GM19395 (cell line): Measurements from ENCODE around the gene DDX10.

Experiments used
- ATAC-seq: cut with Tn5 transposase; IDR thresholded peaks from one replicate; pipeline ENCODE4 v1.9.1; 2021; ENCODE audit warnings: mild to moderate bottlenecking, moderate library complexity; ENCODE audit not compliant: unreplicated experiment

Gene DDX10

GRCh38 chr11:108931168-108931567 lies 266.3 kb downstream of the DDX10 start:
- ATAC-seq = no peak

- no peak for ATAC-seq
These were observed 268.8 kb downstream of the DDX10 start for GRCh38 chr11:108933630-108934029.

DNA sequence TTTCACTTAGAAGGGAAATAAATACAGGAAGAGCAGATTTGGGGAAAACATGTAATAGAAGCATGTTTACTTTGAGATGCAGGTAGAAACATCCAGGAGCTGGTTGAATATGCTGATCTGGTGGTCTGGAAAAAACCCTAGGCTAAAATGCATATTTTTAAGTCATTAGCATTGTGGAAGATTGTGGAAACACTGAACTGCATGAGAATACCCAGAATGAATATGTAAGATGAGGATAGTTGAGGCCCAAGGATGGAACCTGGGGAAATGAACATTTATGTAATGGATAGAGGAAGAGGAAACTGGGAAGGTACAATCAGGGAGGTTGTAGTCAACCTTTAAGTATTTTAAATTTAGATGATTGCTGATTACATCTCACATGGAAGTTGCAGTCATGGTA lies 269.4 kb downstream of the DDX10 start:
- no peak for ATAC-seq

GRCh38 chr11:108934696-108935095 lies 269.8 kb downstream of the DDX10 start:
- no peak for ATAC-seq

GRCh38 chr11:108937746-108938145 lies 272.9 kb downstream of the DDX10 start:
- ATAC-seq = no peak

GRCh38 chr11:108938604-108939003 lies 273.7 kb downstream of the DDX10 start:
- no peak for ATAC-seq

- ATAC-seq = no peak
These were observed 274.3 kb downstream of the DDX10 start for GRCh38 chr11:108939135-108939534.

GRCh38 chr11:108943853-108944252 lies 279.0 kb downstream of the DDX10 start:
- no peak for ATAC-seq

- ATAC-seq = no peak
These were observed 279.8 kb downstream of the DDX10 start for GRCh38 chr11:108944471-108945178.

DNA sequence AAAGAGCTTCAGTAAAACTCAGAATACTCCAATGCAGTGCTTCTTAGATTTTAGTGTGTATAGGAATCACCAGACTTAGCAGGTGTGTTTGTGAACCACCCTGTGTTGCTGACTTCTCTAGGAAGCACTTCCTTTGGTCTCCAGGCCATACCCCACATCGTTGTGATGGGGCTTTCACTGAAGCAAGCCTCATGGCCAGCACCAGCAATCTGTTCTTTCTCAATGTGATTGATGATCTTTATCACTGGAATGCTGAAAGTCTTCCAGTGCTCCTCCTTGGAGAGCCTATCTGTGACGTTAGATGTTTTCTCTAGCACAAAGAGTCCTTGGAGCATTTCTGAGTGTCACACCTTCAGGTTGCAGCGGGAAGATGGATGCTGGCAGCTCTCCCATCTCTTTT lies 280.5 kb downstream of the DDX10 start:
- no peak for ATAC-seq

- no peak for ATAC-seq
These were observed 283.0 kb downstream of the DDX10 start for GRCh38 chr11:108947654-108948570.

DNA sequence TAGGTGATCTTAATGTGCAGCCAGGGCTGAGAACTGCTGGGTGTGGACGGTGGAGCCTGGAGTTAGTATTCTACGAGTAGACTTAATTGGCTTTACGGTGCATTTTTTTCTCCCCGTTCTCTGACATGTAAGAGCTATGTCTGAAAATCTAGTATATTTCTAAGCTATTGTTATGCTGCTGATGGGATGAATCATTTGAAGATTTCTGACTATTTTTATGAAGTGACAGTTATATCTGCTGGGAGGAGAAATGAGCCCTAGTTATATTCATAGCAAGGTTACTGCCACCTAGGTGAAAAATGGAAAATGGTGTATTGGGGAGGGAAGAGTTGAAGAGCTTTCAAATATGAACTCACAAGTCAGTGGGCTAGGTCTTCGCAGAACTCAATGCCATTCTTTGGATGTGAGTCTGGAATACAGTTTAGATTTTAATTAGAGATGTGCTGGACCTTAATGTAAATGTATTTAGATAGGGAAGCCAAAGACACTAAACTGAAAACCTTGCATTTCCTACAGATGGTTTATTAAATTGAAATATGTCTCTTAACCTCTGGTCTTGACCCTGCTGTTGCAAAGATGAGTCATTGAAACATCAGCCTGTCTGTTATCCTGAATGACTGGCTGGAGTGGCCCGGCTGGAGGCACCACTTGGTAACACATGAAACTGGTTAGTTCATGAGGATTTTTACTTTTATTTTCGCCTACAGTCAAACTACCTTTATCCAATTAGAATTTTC lies 293.7 kb downstream of the DDX10 start:
- no peak for ATAC-seq

GRCh38 chr11:108959105-108959761 lies 294.4 kb downstream of the DDX10 start:
- ATAC-seq = no peak

- no peak for ATAC-seq
These were observed 295.0 kb downstream of the DDX10 start for GRCh38 chr11:108959874-108960273.

- ATAC-seq = no peak
These were observed 295.6 kb downstream of the DDX10 start for GRCh38 chr11:108960501-108960900.

- no peak for ATAC-seq
These were observed 296.2 kb downstream of the DDX10 start for GRCh38 chr11:108961095-108961494.

- ATAC-seq = no peak
These were observed 298.2 kb downstream of the DDX10 start for GRCh38 chr11:108963118-108963517.

GRCh38 chr11:108965306-108966001 lies 300.6 kb downstream of the DDX10 start:
- ATAC-seq = no peak

DNA sequence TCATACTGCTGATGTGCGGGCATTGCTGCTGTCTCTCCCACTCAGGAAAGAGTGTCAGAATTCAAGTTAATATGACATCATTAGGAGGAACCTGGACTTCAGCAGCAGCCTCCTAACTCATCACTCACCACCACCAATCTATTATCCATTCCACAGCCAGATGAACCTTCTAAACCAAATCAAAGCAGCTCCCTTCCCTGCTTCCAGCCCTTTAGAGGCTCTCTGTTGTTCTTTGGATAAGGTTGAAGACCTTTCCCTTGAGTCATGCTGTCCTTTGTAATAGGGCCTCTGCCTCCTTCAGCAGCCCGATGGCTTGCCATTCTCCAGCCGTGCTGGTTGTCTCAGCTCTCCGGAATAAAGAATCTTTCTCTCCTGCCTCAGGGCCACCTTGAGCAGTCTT lies 301.3 kb downstream of the DDX10 start:
- no peak for ATAC-seq

GRCh38 chr11:108966978-108967377 lies 302.1 kb downstream of the DDX10 start:
- no peak for ATAC-seq
